Measurements from ENCODE around the gene GLIS2. TPM values are rescaled to one million over a fixed set of nuclear protein-coding genes. Genes with fewer than 3 reads are reported as not detected.
A peak's percentile ranks its signal among the peaks of the same experiment; 100 is the strongest.

The GLIS2 gene
- total and polyA plus RNA-seq, 2 experiments from 2014 or later: 10.3 to 14.5 TPM

- TF ChIP-seq CTCF (IDR thresholded peaks at IDR 0.05; ENCODE audit: low read depth, low read length): no peak
- DNase-seq (ENCODE audit: low read depth in 1 of 2, low spot score in 1 of 2): no peak
- Histone ChIP-seq H3K4me3 (no peak overlapping the region), H3K9me3 (ENCODE audit: low read depth) (no peaks in the 10 kb centered on the region), H3K4me1 (ENCODE audit: low read depth) (peaks cover 49% of the 10 kb centered on the region), H3K27me3 (no peaks in the 10 kb centered on the region), H3K36me3 (no peaks in the 10 kb centered on the region), H3K27ac (peak overlapping the region; percentile 81)
Observed at GRCh38 chr16:4322121-4323052, 6.5 kb downstream of the GLIS2 start.

- DNase-seq (ENCODE audit: low read depth in 1 of 2, low spot score in 1 of 2): no peak
- H3K27me3 ChIP-seq: no peaks in the 10 kb centered on the region
- H3K4me1 ChIP-seq (ENCODE audit: low read depth): peaks cover 45% of the 10 kb centered on the region
- no peaks in the 10 kb centered on the region for H3K36me3 ChIP-seq
- peak overlapping the region; percentile 81 for H3K27ac ChIP-seq
- no peaks in the 10 kb centered on the region for H3K9me3 ChIP-seq (ENCODE audit: low read depth)
- H3K4me3 ChIP-seq: no peak overlapping the region
- no peak for TF ChIP-seq CTCF (IDR thresholded peaks at IDR 0.05; ENCODE audit: low read depth, low read length)
Observed at GRCh38 chr16:4323071-4323844, 7.4 kb downstream of the GLIS2 start.

- DNase-seq (ENCODE audit: low read depth in 1 of 2, low spot score in 1 of 2): peak; percentile 77 to 79
- peaks cover 45% of the 10 kb centered on the region for H3K4me1 ChIP-seq (ENCODE audit: low read depth)
- TF ChIP-seq CTCF (IDR thresholded peaks at IDR 0.05; ENCODE audit: low read depth, low read length): no peak
- H3K9me3 ChIP-seq (ENCODE audit: low read depth): no peaks in the 10 kb centered on the region
- H3K27ac ChIP-seq: peak overlapping the region; percentile 81
- no peaks in the 10 kb centered on the region for H3K36me3 ChIP-seq
- H3K27me3 ChIP-seq: no peaks in the 10 kb centered on the region
- H3K4me3 ChIP-seq: no peak overlapping the region
Observed at GRCh38 chr16:4323845-4324488, 8.1 kb downstream of the GLIS2 start.

- no peaks in the 10 kb centered on the region for H3K27me3 ChIP-seq
- H3K4me1 ChIP-seq (ENCODE audit: low read depth): peaks cover 45% of the 10 kb centered on the region
- H3K9me3 ChIP-seq (ENCODE audit: low read depth): no peaks in the 10 kb centered on the region
- no peak for DNase-seq (ENCODE audit: low read depth in 1 of 2, low spot score in 1 of 2)
- no peaks in the 10 kb centered on the region for H3K36me3 ChIP-seq
- TF ChIP-seq CTCF (IDR thresholded peaks at IDR 0.05; ENCODE audit: low read depth, low read length): no peak
- peak overlapping the region; percentile 81 for H3K27ac ChIP-seq
- no peak overlapping the region for H3K4me3 ChIP-seq
Observed at GRCh38 chr16:4324492-4325252, 8.8 kb downstream of the GLIS2 start.

All from cardiac muscle cell (in vitro differentiated cells and primary cell).